Upper lobe of left lung (tissue), 6 donors: ENCODE measurements around the gene PDE1C. TPM values are rescaled to one million over a fixed set of nuclear protein-coding genes. Genes with fewer than 3 reads are reported as not detected.

Source experiments
- ATAC-seq, 2 donors: fragments of 200-7000 bp; cut with Tn5 transposase; one replicate each; pipeline ENCODE4 v1.9.1; 2022; ENCODE audit warnings: mild to moderate bottlenecking in 2 of 2, moderate library complexity in 2 of 2; ENCODE audit not compliant: low FRiP score in 2 of 2
- DNase-seq, 2 donors: peaks; one replicate each; pipeline ENCODE4 v3.0.0-alpha.2; 2019 to 2020
- H3K27ac ChIP-seq, 4 donors: fragments of 200-600 bp; sonication (generic); one replicate each; pipeline ENCODE4 v1.5.1; 2016 to 2019
- H3K27me3 ChIP-seq, 4 donors: fragments of 200-600 bp; sonication (generic); one replicate each; pipeline ENCODE4 v1.5.1; 2017 to 2019
- H3K36me3 ChIP-seq, 4 donors: fragments of 200-600 bp; sonication (generic); one replicate each; pipeline ENCODE4 v1.5.1; 2016 to 2019
- H3K4me1 ChIP-seq, 4 donors: fragments of 200-600 bp; sonication (generic); one replicate each; pipeline ENCODE4 v1.5.1; 2018 to 2019
- H3K4me3 ChIP-seq, 4 donors: fragments of 200-600 bp; sonication (generic); one replicate each; pipeline ENCODE4 v1.5.1; 2017 to 2019; ENCODE audit warnings: mild to moderate bottlenecking in 2 of 4, moderate library complexity in 1 of 4
- H3K9me3 ChIP-seq, 4 donors: fragments of 200-600 bp; sonication (generic); one replicate each; pipeline ENCODE4 v1.5.1; 2018 to 2019
- EP300 ChIP-seq, 4 donors: sonication (generic); formaldehyde crosslinking; IDR thresholded peaks; one replicate each; pipeline ENCODE4 v1.5.1; 2017; ENCODE audit warnings: antibody characterized with exemption in 4 of 4, control low read depth in 2 of 4
- POLR2A ChIP-seq, 4 donors: fragments of 450-650 bp; IDR thresholded peaks; one replicate each; pipeline ENCODE4 v1.5.1; 2016 to 2017; ENCODE audit warnings: antibody characterized with exemption in 4 of 4, mild to moderate bottlenecking in 2 of 4
- POLR2AphosphoS5 ChIP-seq, 2 donors: sonication (generic); formaldehyde crosslinking; IDR thresholded peaks; one replicate each; pipeline ENCODE4 v1.5.1; 2017; ENCODE audit warnings: antibody characterized with exemption in 2 of 2
- WGBS, 2 donors: methylation state at CpG; one replicate each; pipeline ENCODE4 v1.1.5; 2017 to 2018; 5-methylcytosine and 5-hydroxymethylcytosine counted together
- total RNA-seq, 6 donors: library from RNA; depleted of rRNA in 4 of 6; stranded (reverse); fragments of >200 nt in 4 of 6; gene quantifications; one replicate each; pipeline versions ENCODE4 v1.1.0 to v1.2.1, GENCODE V29; 2016 to 2021
- TF ChIP-seq, protein P1 (sequence below), 6 experiments: fragments of 450-650 bp in 4 of 6; fragments of 200-600 bp in 2 of 6; sonication (generic) in 2 of 6; IDR thresholded peaks; one replicate each; pipeline ENCODE4 v1.5.1; 2016 to 2019; ENCODE audit warnings: antibody characterized with exemption in 6 of 6
- donor health status: DM: no; HTN: no; CAD: no; lungs with moderate emphysema.
- donor health status: DM: no; HTN: yes; CAD: no; lungs with severe emphysema.

The PDE1C gene
- total RNA-seq, 6 donors from 2014 or later: 5.6 to 38.8 (median 11.3) TPM

DNA sequence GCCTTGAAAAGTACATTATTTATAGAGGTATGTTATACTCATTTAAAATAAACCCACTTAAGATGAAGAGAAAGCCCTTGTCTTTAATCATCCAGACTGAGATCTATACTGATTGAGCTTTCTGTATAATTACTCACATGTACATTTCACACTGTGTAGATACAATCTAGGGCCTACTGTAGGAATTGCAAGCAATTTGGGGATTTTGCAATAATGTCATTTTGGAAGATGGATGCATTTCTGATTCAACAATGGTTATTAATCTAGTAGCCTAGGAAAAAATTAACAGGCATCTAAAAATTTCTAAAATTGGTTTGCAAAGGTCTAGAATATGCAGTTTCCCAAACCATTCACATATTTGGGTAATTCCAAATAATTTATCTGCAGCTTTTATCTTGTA is 132.2 kb downstream of the PDE1C start:
- Histone ChIP-seq H3K9me3 (no peaks in the 10 kb centered on the region), H3K4me3 (no peak overlapping the region), H3K36me3 (no peaks in the 10 kb centered on the region), H3K4me1 (no peaks in the 10 kb centered on the region), H3K27me3 (no peaks in the 10 kb centered on the region), H3K27ac (no peak overlapping the region)
- no peak for ATAC-seq
- TF ChIP-seq EP300 (IDR thresholded peaks at IDR 0.05) (no peak), POLR2A (IDR thresholded peaks at IDR 0.05) (no peak)
- DNase-seq: no peak

DNA sequence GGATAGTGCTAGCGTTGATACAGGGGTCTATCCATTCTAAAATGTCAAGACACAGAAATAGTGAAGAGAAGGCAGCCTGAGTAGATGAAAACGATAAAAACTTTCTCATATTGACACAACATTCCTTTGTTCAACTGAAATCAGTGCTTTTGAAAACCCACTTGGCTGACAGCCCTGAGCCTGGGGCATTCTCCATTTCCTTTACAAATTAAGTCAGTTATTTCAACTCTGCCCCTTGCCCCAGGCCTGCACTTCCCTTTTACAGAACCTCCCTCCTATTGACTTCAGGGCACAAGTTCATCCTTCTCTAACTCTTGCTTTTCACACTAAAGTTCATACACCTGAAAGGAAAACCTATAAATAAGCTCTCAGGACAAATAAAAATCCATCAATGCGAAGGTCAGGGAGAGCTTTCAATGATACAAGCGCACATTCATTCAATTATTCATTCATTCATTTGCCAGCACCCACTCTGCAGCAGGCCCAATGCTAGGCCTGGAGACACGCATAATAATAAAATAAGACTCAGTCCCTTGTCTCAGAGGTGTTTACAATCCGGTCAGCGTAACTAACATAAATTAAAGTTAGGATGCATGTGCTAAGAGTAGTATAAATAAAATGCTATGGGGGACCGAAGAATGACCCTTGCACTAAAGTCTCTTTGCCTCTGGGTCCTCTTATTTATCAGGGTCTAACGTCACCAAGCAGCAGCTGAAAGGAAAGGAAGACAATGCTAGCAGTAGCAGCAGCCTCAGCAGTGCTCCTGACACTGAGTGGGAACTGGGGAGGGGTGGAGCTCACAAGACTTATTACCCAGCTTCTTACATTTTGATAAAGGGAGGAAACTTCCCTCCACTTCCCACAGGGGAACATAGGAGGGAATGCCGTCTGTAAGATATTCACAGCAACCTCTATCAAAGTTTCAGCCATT is 134.8 kb downstream of the PDE1C start:
- ATAC-seq: no peak
- Histone ChIP-seq H3K4me1 (no peaks in the 10 kb centered on the region), H3K27ac (peak overlapping the region in 1 of 4 donors; percentile 31), H3K4me3 (no peak overlapping the region), H3K27me3 (no peaks in the 10 kb centered on the region), H3K9me3 (peaks cover 0 to under 1% (median 0%) of the 10 kb centered on the region in 4 donors), H3K36me3 (no peaks in the 10 kb centered on the region)
- 73% methylated on average over 10 of the region's 10 CpGs for WGBS, 2 donors
- DNase-seq: no peak
- TF ChIP-seq EP300 (IDR thresholded peaks at IDR 0.05) (no peak), POLR2AphosphoS5 (IDR thresholded peaks at IDR 0.05) (no peak), POLR2A (IDR thresholded peaks at IDR 0.05) (no peak)
- TF ChIP-seq, protein P1, sequence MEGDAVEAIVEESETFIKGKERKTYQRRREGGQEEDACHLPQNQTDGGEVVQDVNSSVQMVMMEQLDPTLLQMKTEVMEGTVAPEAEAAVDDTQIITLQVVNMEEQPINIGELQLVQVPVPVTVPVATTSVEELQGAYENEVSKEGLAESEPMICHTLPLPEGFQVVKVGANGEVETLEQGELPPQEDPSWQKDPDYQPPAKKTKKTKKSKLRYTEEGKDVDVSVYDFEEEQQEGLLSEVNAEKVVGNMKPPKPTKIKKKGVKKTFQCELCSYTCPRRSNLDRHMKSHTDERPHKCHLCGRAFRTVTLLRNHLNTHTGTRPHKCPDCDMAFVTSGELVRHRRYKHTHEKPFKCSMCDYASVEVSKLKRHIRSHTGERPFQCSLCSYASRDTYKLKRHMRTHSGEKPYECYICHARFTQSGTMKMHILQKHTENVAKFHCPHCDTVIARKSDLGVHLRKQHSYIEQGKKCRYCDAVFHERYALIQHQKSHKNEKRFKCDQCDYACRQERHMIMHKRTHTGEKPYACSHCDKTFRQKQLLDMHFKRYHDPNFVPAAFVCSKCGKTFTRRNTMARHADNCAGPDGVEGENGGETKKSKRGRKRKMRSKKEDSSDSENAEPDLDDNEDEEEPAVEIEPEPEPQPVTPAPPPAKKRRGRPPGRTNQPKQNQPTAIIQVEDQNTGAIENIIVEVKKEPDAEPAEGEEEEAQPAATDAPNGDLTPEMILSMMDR (IDR thresholded peaks at IDR 0.05): no peak

DNA sequence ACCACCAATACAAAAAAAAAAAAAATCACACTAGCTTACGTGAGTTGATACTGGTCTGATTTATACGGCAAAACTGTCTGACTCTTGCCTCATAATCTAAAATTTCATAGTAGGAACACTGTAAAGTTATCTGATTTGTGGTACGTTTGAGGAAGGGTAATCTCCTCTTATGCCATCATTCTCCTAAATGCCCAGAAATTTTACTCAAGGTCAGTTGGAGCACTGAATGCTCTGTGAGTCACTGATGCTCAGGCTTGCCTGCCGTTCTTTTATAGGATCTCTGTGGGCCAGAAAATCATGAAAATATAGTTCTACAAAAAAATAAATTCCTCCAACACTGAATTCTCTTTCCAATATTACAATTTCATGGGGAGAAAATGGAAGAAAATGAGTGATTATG is 135.7 kb downstream of the PDE1C start:
- no peaks in the 10 kb centered on the region for H3K27me3 ChIP-seq
- no peaks in the 10 kb centered on the region for H3K36me3 ChIP-seq
- H3K4me3 ChIP-seq: no peak overlapping the region
- TF ChIP-seq, protein P1 (IDR thresholded peaks at IDR 0.05): no peak
- TF ChIP-seq POLR2A (IDR thresholded peaks at IDR 0.05) (no peak), EP300 (IDR thresholded peaks at IDR 0.05) (no peak), POLR2AphosphoS5 (IDR thresholded peaks at IDR 0.05) (no peak)
- H3K9me3 ChIP-seq: peaks cover 0 to 4% (median 0%) of the 10 kb centered on the region in 4 donors
- ATAC-seq (no peak), DNase-seq (no peak)
- H3K4me1 ChIP-seq: no peaks in the 10 kb centered on the region
- 85 to 94% methylated on average over 4 of the region's 4 CpGs for WGBS, 2 donors
- no peak overlapping the region for H3K27ac ChIP-seq

DNA sequence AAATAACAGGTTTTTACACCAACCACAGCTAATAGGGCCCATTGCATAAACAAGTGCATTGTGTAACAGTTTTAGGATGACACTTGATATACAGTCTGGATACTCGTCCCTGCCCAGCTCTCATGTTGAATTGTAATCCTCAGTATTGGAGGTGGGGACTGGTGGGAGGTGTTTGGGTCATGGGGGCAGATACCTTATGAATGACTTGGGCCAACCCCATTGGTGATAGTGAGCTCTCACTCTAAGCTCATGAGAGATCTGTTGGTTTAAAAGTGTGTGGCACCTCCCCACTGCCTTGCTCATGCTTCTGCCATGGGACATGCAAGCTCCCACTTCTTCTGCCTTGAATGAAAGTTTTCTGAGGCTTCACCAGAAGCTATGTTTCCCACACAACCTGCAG is 136.7 kb downstream of the PDE1C start:
- 40 to 63% methylated on average over 1 of the region's 1 CpG for WGBS, 2 donors
- ATAC-seq: no peak
- H3K27ac ChIP-seq: no peak overlapping the region

DNA sequence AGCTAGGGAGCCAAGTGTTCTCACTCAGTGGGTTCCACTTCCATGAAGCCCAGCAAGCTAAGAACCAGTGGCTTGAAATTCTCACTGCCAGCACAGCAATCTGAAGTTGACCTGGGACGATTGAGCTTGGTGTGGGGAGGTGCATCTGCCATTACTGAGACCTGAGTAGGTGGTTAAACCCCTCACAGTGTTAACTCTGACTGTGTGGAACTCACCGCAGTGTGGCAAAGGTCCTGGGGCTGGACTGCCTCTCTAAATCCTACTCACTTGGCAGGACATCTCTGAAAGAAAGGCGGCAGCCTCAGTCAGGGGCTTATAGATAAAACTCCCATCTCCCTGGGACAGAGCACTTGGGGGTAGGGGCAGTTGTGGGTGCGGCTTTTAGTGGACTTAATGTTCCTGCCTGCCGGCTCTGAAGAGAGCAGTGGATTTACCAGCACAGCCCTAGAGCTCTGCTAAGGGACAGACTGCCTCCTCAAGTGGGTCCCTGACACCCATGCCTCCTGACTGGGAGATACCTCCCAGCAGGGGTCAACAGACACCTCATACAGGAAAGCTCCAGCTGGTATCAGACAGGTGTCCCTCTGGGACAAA is 143.1 kb downstream of the PDE1C start:
- ATAC-seq: no peak
- WGBS, 2 donors: 69 to 86% methylated on average over 1 to 5 of the region's 5 CpGs
- Histone ChIP-seq H3K4me3 (no peak overlapping the region), H3K4me1 (no peaks in the 10 kb centered on the region), H3K36me3 (no peaks in the 10 kb centered on the region), H3K9me3 (peaks cover 0 to 4% (median 0%) of the 10 kb centered on the region in 4 donors), H3K27me3 (no peaks in the 10 kb centered on the region), H3K27ac (no peak overlapping the region)
- no peak for DNase-seq
- TF ChIP-seq EP300 (IDR thresholded peaks at IDR 0.05) (no peak), POLR2A (IDR thresholded peaks at IDR 0.05) (no peak), POLR2AphosphoS5 (IDR thresholded peaks at IDR 0.05) (no peak)
- TF ChIP-seq, protein P1 (IDR thresholded peaks at IDR 0.05): no peak

More for the DNA sequence above, 136.7 kb downstream of the PDE1C start:
- no peak for TF ChIP-seq POLR2AphosphoS5 (IDR thresholded peaks at IDR 0.05)
- TF ChIP-seq, protein P1 (IDR thresholded peaks at IDR 0.05): no peak
- no peak for TF ChIP-seq EP300 (IDR thresholded peaks at IDR 0.05)
- no peak for TF ChIP-seq POLR2A (IDR thresholded peaks at IDR 0.05)
- no peak overlapping the region for H3K4me3 ChIP-seq
- H3K9me3 ChIP-seq: peaks cover 0 to 4% (median 0%) of the 10 kb centered on the region in 4 donors
- no peak for DNase-seq
- H3K36me3 ChIP-seq: no peaks in the 10 kb centered on the region
- H3K4me1 ChIP-seq: no peaks in the 10 kb centered on the region
- H3K27me3 ChIP-seq: no peaks in the 10 kb centered on the region
